K562 (cell line): ENCODE measurements around the gene ZFAND2B.

Experiments
- BHLHE40 ChIP-seq: IDR thresholded peaks from 2 replicates; pipeline ENCODE4 v1.6.1; 2011; ENCODE audit warnings: low read length, improper control_type of control experiment
- ERF ChIP-seq: fragments of 450-650 bp; formaldehyde crosslinking; IDR thresholded peaks from 2 replicates; pipeline ENCODE4 v1.4.0; 2020; ENCODE audit warnings: mild to moderate bottlenecking, mixed read lengths
- HNRNPL ChIP-seq: fragments of 200-400 bp; formaldehyde crosslinking; IDR thresholded peaks from 2 replicates; pipeline ENCODE4 v1.6.1; 2017; ENCODE audit warnings: low read depth, mild to moderate bottlenecking, low read length
- HNRNPUL1 ChIP-seq: fragments of 200-400 bp; formaldehyde crosslinking; IDR thresholded peaks from 2 replicates; pipeline ENCODE4 v1.6.1; 2017; ENCODE audit warnings: low read length
- MAFK ChIP-seq: IDR thresholded peaks from 2 replicates; pipeline ENCODE4 v1.6.1; 2011; ENCODE audit warnings: low read length, improper control_type of control experiment
- POLR2A ChIP-seq: fragments of 450-650 bp; conservative IDR thresholded peaks from 2 replicates; pipeline ENCODE4 v1.6.1; 2016
- POLR2AphosphoS5 ChIP-seq: IDR thresholded peaks from 2 replicates; pipeline ENCODE4 v1.6.1; 2011; ENCODE audit warnings: mild to moderate bottlenecking, low read depth, low read length, moderate library complexity; ENCODE audit not compliant: control insufficient read depth, insufficient read depth
- RCOR1 ChIP-seq, 2 experiments: IDR thresholded peaks; 2 replicates each; pipeline ENCODE4 v1.6.1; 2012; ENCODE audit warnings: low read depth in 2 of 2, low read length in 2 of 2, borderline replicate concordance in 1 of 2, improper control_type of control experiment in 1 of 2
- SMAD3 ChIP-seq: fragments of 450-650 bp; formaldehyde crosslinking; conservative IDR thresholded peaks from 2 replicates; pipeline ENCODE4 v1.4.0; 2020; ENCODE audit warnings: mild to moderate bottlenecking
- USF2 ChIP-seq: sonication (generic); formaldehyde crosslinking; IDR thresholded peaks from 2 replicates; pipeline ENCODE4 v1.5.0; 2020; ENCODE audit warnings: missing genetic modification reagents
- ZBTB7A ChIP-seq: IDR thresholded peaks from 2 replicates; pipeline ENCODE4 v1.6.1; 2011; ENCODE audit warnings: low read depth, mild to moderate bottlenecking, low read length, moderate library complexity, borderline replicate concordance; ENCODE audit not compliant: control insufficient read depth
- ZNF408 ChIP-seq: fragments of 250-450 bp; sonication (Bioruptor Pico); IDR thresholded peaks from 2 replicates; pipeline ENCODE4 v1.4.0; 2020; ENCODE audit warnings: low read depth, mild to moderate bottlenecking, moderate library complexity

GRCh38 chr2:219199470-219200211 lies 6.9 kb upstream of the ZFAND2B start:
- no peak for TF ChIP-seq BHLHE40
- TF ChIP-seq RCOR1 (IDR thresholded peaks at IDR 0.05; ENCODE audit: borderline replicate concordance in 1 of 2, low read depth in 2 of 2, low read length in 2 of 2) = no peak
- TF ChIP-seq USF2 (CRISPR knock-in tag) = no peak
- TF ChIP-seq ZNF408 (CRISPR knock-in tag) = no peak
- no peak for TF ChIP-seq POLR2A
- no peak for TF ChIP-seq MAFK
- TF ChIP-seq ZBTB7A = no peak
- no peak for TF ChIP-seq POLR2AphosphoS5
- TF ChIP-seq SMAD3 (CRISPR knock-in tag) = no peak
- TF ChIP-seq HNRNPUL1 = no peak
- TF ChIP-seq ERF = no peak
- no peak for TF ChIP-seq HNRNPL
